Measurements from ENCODE around the gene MACROD2.

Gene MACROD2

GRCh38 chr20:15742087-15742486, 1746.8 kb downstream of the MACROD2 start:
- FAIRE-seq (no peak), DNase-seq (ENCODE audit: insufficient read length, low spot score) (no peak)
- TF ChIP-seq POU2F2 (IDR thresholded peaks at IDR 0.05; ENCODE audit: low read depth, low read length) (no peak), PAX5 (IDR thresholded peaks at IDR 0.05; ENCODE audit: insufficient read depth, low read length, severe bottlenecking) (no peak), POLR2A (IDR thresholded peaks at IDR 0.05; ENCODE audit: low read depth, low read length) (no peak), SPI1 (IDR thresholded peaks at IDR 0.05; ENCODE audit: low read depth, low read length) (no peak), TAF1 (IDR thresholded peaks at IDR 0.05; ENCODE audit: low read depth, low read length) (no peak), POLR2AphosphoS5 (IDR thresholded peaks at IDR 0.05; ENCODE audit: low read depth, low read length) (no peak)

DNA sequence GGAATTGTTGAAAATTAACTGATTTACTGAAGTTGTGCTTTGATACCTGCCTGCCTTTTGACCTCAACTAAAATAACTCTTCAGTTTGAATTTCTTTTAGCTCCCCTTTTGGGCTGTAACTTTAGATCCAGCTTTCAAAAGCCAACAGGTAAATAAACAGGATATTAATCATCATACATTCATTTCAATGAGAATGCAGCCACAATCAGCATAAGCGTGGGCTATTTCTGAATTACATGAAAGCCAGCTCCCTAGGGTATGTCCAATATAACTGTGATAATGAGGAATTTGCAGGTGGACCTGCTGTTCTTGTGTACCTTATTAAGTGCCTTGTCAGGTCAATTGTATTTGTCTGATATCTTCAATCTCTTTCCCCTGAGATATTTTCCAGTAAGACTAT, 1747.3 kb downstream of the MACROD2 start:
- FAIRE-seq = no peak
- TF ChIP-seq POLR2AphosphoS5 (IDR thresholded peaks at IDR 0.05; ENCODE audit: low read depth, low read length) (no peak), PAX5 (IDR thresholded peaks at IDR 0.05; ENCODE audit: insufficient read depth, low read length, severe bottlenecking) (no peak), POU2F2 (IDR thresholded peaks at IDR 0.05; ENCODE audit: low read depth, low read length) (no peak), POLR2A (IDR thresholded peaks at IDR 0.05; ENCODE audit: low read depth, low read length) (no peak), TAF1 (IDR thresholded peaks at IDR 0.05; ENCODE audit: low read depth, low read length) (no peak), SPI1 (IDR thresholded peaks at IDR 0.05; ENCODE audit: low read depth, low read length) (no peak)

GRCh38 chr20:15756002-15756753, 1760.9 kb downstream of the MACROD2 start:
- DNase-seq (ENCODE audit: insufficient read length, low spot score) (no peak), FAIRE-seq (no peak)
- TF ChIP-seq TAF1 (IDR thresholded peaks at IDR 0.05; ENCODE audit: low read depth, low read length) (no peak), POLR2A (IDR thresholded peaks at IDR 0.05; ENCODE audit: low read depth, low read length) (no peak), PAX5 (IDR thresholded peaks at IDR 0.05; ENCODE audit: insufficient read depth, low read length, severe bottlenecking) (no peak), POU2F2 (IDR thresholded peaks at IDR 0.05; ENCODE audit: low read depth, low read length) (no peak), POLR2AphosphoS5 (IDR thresholded peaks at IDR 0.05; ENCODE audit: low read depth, low read length) (no peak), SPI1 (IDR thresholded peaks at IDR 0.05; ENCODE audit: low read depth, low read length) (no peak)

More for the DNA sequence above, 1747.3 kb downstream of the MACROD2 start:
- DNase-seq (ENCODE audit: insufficient read length, low spot score) = no peak

GRCh38 chr20:15756754-15757115, 1761.4 kb downstream of the MACROD2 start:
- no peak for FAIRE-seq
- no peak for DNase-seq (ENCODE audit: insufficient read length, low spot score)
- TF ChIP-seq TAF1 (IDR thresholded peaks at IDR 0.05; ENCODE audit: low read depth, low read length) (no peak), SPI1 (IDR thresholded peaks at IDR 0.05; ENCODE audit: low read depth, low read length) (no peak), POLR2AphosphoS5 (IDR thresholded peaks at IDR 0.05; ENCODE audit: low read depth, low read length) (no peak), POLR2A (IDR thresholded peaks at IDR 0.05; ENCODE audit: low read depth, low read length) (no peak), POU2F2 (IDR thresholded peaks at IDR 0.05; ENCODE audit: low read depth, low read length) (no peak), PAX5 (IDR thresholded peaks at IDR 0.05; ENCODE audit: insufficient read depth, low read length, severe bottlenecking) (no peak)

GRCh38 chr20:15759594-15759993, 1764.3 kb downstream of the MACROD2 start:
- FAIRE-seq = no peak

DNA sequence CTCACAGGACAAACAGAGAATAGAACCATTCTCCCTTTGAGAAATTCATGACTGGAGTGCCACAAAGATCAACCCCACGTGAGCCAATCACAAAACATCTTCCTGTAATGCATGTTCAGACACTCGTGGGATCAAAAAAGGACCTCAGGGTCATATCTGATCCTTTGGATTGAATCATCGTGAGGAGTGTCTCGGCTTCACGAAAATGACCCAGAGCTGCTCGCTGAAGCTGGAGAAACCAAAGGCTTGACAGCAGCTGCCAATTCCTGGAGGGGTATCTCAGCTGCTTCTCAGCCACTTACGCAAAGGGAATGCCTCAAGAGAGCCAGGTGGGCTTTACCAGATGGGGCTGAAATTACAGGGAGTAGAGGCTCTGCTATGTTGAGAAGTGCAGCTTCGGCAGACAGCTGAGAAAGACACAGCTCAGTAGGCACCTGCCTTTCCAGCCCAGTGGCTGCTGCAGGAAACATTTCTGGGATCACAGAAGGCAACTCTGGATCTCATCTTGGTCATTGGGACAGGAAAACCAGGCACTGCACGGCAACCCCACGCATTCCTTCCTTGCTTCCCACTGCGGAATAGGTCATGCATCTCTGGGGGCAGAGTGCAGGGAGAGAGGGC, 1764.8 kb downstream of the MACROD2 start:
- FAIRE-seq (no peak), DNase-seq (ENCODE audit: insufficient read length, low spot score) (no peak)
- no peak for TF ChIP-seq TAF1 (IDR thresholded peaks at IDR 0.05; ENCODE audit: low read depth, low read length)
- TF ChIP-seq PAX5 (IDR thresholded peaks at IDR 0.05; ENCODE audit: insufficient read depth, low read length, severe bottlenecking) = no peak
- TF ChIP-seq SPI1 (IDR thresholded peaks at IDR 0.05; ENCODE audit: low read depth, low read length) = no peak
- no peak for TF ChIP-seq POU2F2 (IDR thresholded peaks at IDR 0.05; ENCODE audit: low read depth, low read length)
- TF ChIP-seq POLR2AphosphoS5 (IDR thresholded peaks at IDR 0.05; ENCODE audit: low read depth, low read length) = no peak
- no peak for TF ChIP-seq POLR2A (IDR thresholded peaks at IDR 0.05; ENCODE audit: low read depth, low read length)

More at GRCh38 chr20:15759594-15759993, 1764.3 kb downstream of the MACROD2 start:
- no peak for DNase-seq (ENCODE audit: insufficient read length, low spot score)
- TF ChIP-seq POU2F2 (IDR thresholded peaks at IDR 0.05; ENCODE audit: low read depth, low read length) (no peak), POLR2AphosphoS5 (IDR thresholded peaks at IDR 0.05; ENCODE audit: low read depth, low read length) (no peak), TAF1 (IDR thresholded peaks at IDR 0.05; ENCODE audit: low read depth, low read length) (no peak), POLR2A (IDR thresholded peaks at IDR 0.05; ENCODE audit: low read depth, low read length) (no peak), SPI1 (IDR thresholded peaks at IDR 0.05; ENCODE audit: low read depth, low read length) (no peak), PAX5 (IDR thresholded peaks at IDR 0.05; ENCODE audit: insufficient read depth, low read length, severe bottlenecking) (no peak)

GRCh38 chr20:15763366-15763765, 1768.0 kb downstream of the MACROD2 start:
- FAIRE-seq = no peak
- TF ChIP-seq POU2F2 (IDR thresholded peaks at IDR 0.05; ENCODE audit: low read depth, low read length) (no peak), TAF1 (IDR thresholded peaks at IDR 0.05; ENCODE audit: low read depth, low read length) (no peak), POLR2A (IDR thresholded peaks at IDR 0.05; ENCODE audit: low read depth, low read length) (no peak), PAX5 (IDR thresholded peaks at IDR 0.05; ENCODE audit: insufficient read depth, low read length, severe bottlenecking) (no peak), SPI1 (IDR thresholded peaks at IDR 0.05; ENCODE audit: low read depth, low read length) (no peak), POLR2AphosphoS5 (IDR thresholded peaks at IDR 0.05; ENCODE audit: low read depth, low read length) (no peak)
- no peak for DNase-seq (ENCODE audit: insufficient read length, low spot score)

DNA sequence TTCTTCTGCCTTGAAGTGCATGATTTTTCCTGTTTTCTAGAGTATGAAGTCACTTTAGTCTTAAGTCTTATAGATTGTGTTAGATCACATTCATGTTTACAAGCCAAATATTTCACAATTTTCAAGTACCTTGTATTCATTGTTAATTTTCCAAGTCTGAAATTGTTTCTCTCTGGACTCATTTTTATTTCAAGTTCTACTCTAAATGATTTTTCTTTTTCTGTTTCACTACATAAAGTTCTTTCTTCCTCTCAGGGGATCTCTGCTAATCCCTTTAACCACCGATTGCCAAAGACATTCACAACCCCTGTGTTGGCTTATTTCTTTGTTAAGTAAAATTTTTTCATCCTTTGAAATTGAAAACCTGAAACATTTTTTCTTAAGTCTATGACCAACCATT, 1772.3 kb downstream of the MACROD2 start:
- no peak for DNase-seq (ENCODE audit: insufficient read length, low spot score)
- FAIRE-seq = no peak
- TF ChIP-seq TAF1 (IDR thresholded peaks at IDR 0.05; ENCODE audit: low read depth, low read length) (no peak), SPI1 (IDR thresholded peaks at IDR 0.05; ENCODE audit: low read depth, low read length) (no peak), POLR2AphosphoS5 (IDR thresholded peaks at IDR 0.05; ENCODE audit: low read depth, low read length) (no peak), PAX5 (IDR thresholded peaks at IDR 0.05; ENCODE audit: insufficient read depth, low read length, severe bottlenecking) (no peak), POU2F2 (IDR thresholded peaks at IDR 0.05; ENCODE audit: low read depth, low read length) (no peak), POLR2A (IDR thresholded peaks at IDR 0.05; ENCODE audit: low read depth, low read length) (no peak)

GRCh38 chr20:15767999-15768741, 1772.9 kb downstream of the MACROD2 start:
- TF ChIP-seq TAF1 (IDR thresholded peaks at IDR 0.05; ENCODE audit: low read depth, low read length) (no peak), PAX5 (IDR thresholded peaks at IDR 0.05; ENCODE audit: insufficient read depth, low read length, severe bottlenecking) (no peak), POLR2AphosphoS5 (IDR thresholded peaks at IDR 0.05; ENCODE audit: low read depth, low read length) (no peak), SPI1 (IDR thresholded peaks at IDR 0.05; ENCODE audit: low read depth, low read length) (no peak), POLR2A (IDR thresholded peaks at IDR 0.05; ENCODE audit: low read depth, low read length) (no peak), POU2F2 (IDR thresholded peaks at IDR 0.05; ENCODE audit: low read depth, low read length) (no peak)
- no peak for DNase-seq (ENCODE audit: insufficient read length, low spot score)
- no peak for FAIRE-seq
